NCI-H2171 treated with DMSO at 0.1 percent for 48 hours (cell line): ENCODE data around the gene ANKRD34A.

ENCODE experiments used
- DNase-seq: peaks from one replicate; lab custom pipeline; 2025; lab: John Stamatoyannopoulos, UW

Gene ANKRD34A

GRCh38 chr1:145964328-145965118 lies at the start of gene ANKRD34A, which contains the start of gene POLR3GL:
Gene ANKRD34A, minus strand, starts transcription at chr1:145964575. Its CDS starts 2,816 bp downstream, at chr1:145961759.
Gene POLR3GL, plus strand, starts transcription at chr1:145964690. Its CDS starts 10,176 bp downstream, at chr1:145974866.
- peak; percentile 89 for DNase-seq

- DNase-seq = no peak
Observed at GRCh38 chr1:146013559-146013922, 49.2 kb upstream of the ANKRD34A start.

GRCh38 chr1:146012703-146013558 lies 48.6 kb upstream of the ANKRD34A start:
- DNase-seq = peak; percentile 73

- DNase-seq = no peak
Observed at GRCh38 chr1:146010126-146010738, 45.9 kb upstream of the ANKRD34A start.

- DNase-seq = no peak
Observed at GRCh38 chr1:146007489-146008133, 43.2 kb upstream of the ANKRD34A start.

GRCh38 chr1:146001709-146002108 lies 37.3 kb upstream of the ANKRD34A start:
- no peak for DNase-seq

- DNase-seq = peak; percentile 41
Observed at GRCh38 chr1:145999321-146000024, 35.1 kb upstream of the ANKRD34A start.

- DNase-seq = peak; percentile 52
Observed at GRCh38 chr1:145997718-145998023, 33.3 kb upstream of the ANKRD34A start.

- DNase-seq = peak; percentile 67
Observed at GRCh38 chr1:145997016-145997717, 32.8 kb upstream of the ANKRD34A start.

- DNase-seq = peak; percentile 98
Observed at GRCh38 chr1:145996433-145997015, 32.1 kb upstream of the ANKRD34A start, which contains the start of gene TXNIP. Gene TXNIP, minus strand, starts transcription at chr1:145996579. Its CDS starts 313 bp downstream, at chr1:145996266.

GRCh38 chr1:145995964-145996432 lies 31.6 kb upstream of the ANKRD34A start:
- no peak for DNase-seq

- no peak for DNase-seq
Observed at GRCh38 chr1:145995148-145995881, 30.9 kb upstream of the ANKRD34A start.

GRCh38 chr1:145994391-145995120 lies 30.2 kb upstream of the ANKRD34A start:
- DNase-seq = no peak

- DNase-seq = no peak
Observed at GRCh38 chr1:145993618-145994390, 29.4 kb upstream of the ANKRD34A start.

- no peak for DNase-seq
Observed at GRCh38 chr1:145992958-145993617, 28.7 kb upstream of the ANKRD34A start.

- no peak for DNase-seq
Observed at GRCh38 chr1:145992502-145992936, 28.1 kb upstream of the ANKRD34A start.

GRCh38 chr1:145991735-145992412 lies 27.5 kb upstream of the ANKRD34A start:
- DNase-seq = no peak
